MCF 10A (cell line): ENCODE results near the gene TMEM175. TPM values are rescaled to one million over a fixed set of nuclear protein-coding genes. Genes with fewer than 3 reads are reported as not detected.
A peak's percentile ranks its signal among the peaks of the same experiment; 100 is the strongest.

Experiments
- BruUV-seq: library from RNA; stranded (reverse); fragments of 400-500 nt; replicated peaks from 2 replicates; lab custom pipeline; 2021; lab: Mats Ljungman, UMichigan
- CTCF ChIA-PET: fragments of 300-600 bp; sonication (Branson Sonifier 250); formaldehyde crosslinking; extraction: SDS; loops from one replicate; lab custom pipeline; 2021; ENCODE audit warnings: antibody characterized with exemption, inconsistent platforms; lab: Yijun Ruan, JAX
- POLR2A ChIA-PET: fragments of 300-600, 350-650 bp; sonication (Branson Sonifier 250); formaldehyde crosslinking; extraction: SDS; loops from one replicate; lab custom pipeline; 2020; ENCODE audit warnings: antibody characterized with exemption, inconsistent platforms; lab: Yijun Ruan, JAX
- DNase-seq: peaks from one replicate; pipeline ENCODE4 v3.0.0-alpha.2; 2018; ENCODE audit not compliant: unreplicated experiment
- H3K27ac Mint-ChIP-seq: one replicate; pipeline ENCODE4 v1.8.0; 2022; ENCODE audit warnings: mild to moderate bottlenecking, low read depth, mixed read lengths; ENCODE audit not compliant: unreplicated experiment
- H3K27me3 Mint-ChIP-seq: one replicate; pipeline ENCODE4 v1.8.0; 2022; ENCODE audit warnings: mixed read lengths; ENCODE audit not compliant: insufficient read depth, unreplicated experiment
- H3K36me3 Mint-ChIP-seq: one replicate; pipeline ENCODE4 v1.8.0; 2022; ENCODE audit warnings: mild to moderate bottlenecking, moderate library complexity, mixed read lengths; ENCODE audit not compliant: insufficient read depth, unreplicated experiment
- H3K4me1 Mint-ChIP-seq: one replicate; pipeline ENCODE4 v1.8.0; 2022; ENCODE audit warnings: mixed read lengths; ENCODE audit not compliant: insufficient read depth, unreplicated experiment
- H3K4me3 Mint-ChIP-seq: one replicate; pipeline ENCODE4 v1.8.0; 2022; ENCODE audit warnings: mild to moderate bottlenecking, moderate library complexity, mixed read lengths; ENCODE audit not compliant: unreplicated experiment
- H3K9me3 Mint-ChIP-seq: one replicate; pipeline ENCODE4 v1.8.0; 2022; ENCODE audit warnings: mixed read lengths; ENCODE audit not compliant: unreplicated experiment
- intact Hi-C: fragments of 100-400 bp; cut with micrococcal nuclease; formaldehyde crosslinking; loops from 2 replicates; pipeline ENCODE4 v1.14.1; 2022
- total RNA-seq: library from RNA; stranded (reverse); gene quantifications from 2 replicates; pipeline ENCODE4 v1.2.3, GENCODE V29; 2022
- TF ChIP-seq, protein P1 (sequence below): fragments of 200-600 bp; IDR thresholded peaks from one replicate; pipeline ENCODE4 v1.8.0; 2022; ENCODE audit warnings: antibody characterized with exemption, mild to moderate bottlenecking; ENCODE audit not compliant: unreplicated experiment

The TMEM175 gene
- total RNA-seq, 1 experiment from 2014 or later = 28.9 TPM

DNA sequence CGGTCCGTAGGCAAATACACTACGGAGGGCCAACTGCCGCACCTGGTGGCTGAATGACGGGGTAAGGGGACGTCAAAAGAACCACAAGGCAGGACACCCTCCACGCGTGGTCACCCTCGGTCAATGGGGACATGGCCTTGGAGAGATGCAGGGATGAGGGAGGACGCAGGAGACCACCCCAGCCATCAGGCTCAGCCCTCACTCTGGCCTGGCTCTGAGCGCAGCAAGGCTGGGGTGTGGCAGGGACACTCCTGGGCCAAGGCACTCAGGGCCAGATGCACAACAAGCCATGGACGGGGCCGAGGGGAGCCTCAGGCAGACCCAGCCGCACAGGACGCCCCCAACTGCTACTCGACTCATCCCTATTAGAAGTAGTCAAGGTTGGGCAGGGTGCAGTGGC is 36.7 kb upstream of the TMEM175 start:
- no peak for DNase-seq
- ChIA-PET POLR2A (no interaction called here), CTCF (no interaction called here)
- Mint-ChIP-seq H3K27ac (no peak overlapping the region), H3K9me3 (no peaks in the 10 kb centered on the region), H3K4me1 (no peaks in the 10 kb centered on the region), H3K4me3 (no peak overlapping the region), H3K36me3 (peaks cover 55% of the 10 kb centered on the region), H3K27me3 (no peaks in the 10 kb centered on the region)
- intact Hi-C loops = no loop called here
- TF ChIP-seq, protein P1, sequence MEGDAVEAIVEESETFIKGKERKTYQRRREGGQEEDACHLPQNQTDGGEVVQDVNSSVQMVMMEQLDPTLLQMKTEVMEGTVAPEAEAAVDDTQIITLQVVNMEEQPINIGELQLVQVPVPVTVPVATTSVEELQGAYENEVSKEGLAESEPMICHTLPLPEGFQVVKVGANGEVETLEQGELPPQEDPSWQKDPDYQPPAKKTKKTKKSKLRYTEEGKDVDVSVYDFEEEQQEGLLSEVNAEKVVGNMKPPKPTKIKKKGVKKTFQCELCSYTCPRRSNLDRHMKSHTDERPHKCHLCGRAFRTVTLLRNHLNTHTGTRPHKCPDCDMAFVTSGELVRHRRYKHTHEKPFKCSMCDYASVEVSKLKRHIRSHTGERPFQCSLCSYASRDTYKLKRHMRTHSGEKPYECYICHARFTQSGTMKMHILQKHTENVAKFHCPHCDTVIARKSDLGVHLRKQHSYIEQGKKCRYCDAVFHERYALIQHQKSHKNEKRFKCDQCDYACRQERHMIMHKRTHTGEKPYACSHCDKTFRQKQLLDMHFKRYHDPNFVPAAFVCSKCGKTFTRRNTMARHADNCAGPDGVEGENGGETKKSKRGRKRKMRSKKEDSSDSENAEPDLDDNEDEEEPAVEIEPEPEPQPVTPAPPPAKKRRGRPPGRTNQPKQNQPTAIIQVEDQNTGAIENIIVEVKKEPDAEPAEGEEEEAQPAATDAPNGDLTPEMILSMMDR = no peak
- no TSS peak for BruUV-seq

DNA sequence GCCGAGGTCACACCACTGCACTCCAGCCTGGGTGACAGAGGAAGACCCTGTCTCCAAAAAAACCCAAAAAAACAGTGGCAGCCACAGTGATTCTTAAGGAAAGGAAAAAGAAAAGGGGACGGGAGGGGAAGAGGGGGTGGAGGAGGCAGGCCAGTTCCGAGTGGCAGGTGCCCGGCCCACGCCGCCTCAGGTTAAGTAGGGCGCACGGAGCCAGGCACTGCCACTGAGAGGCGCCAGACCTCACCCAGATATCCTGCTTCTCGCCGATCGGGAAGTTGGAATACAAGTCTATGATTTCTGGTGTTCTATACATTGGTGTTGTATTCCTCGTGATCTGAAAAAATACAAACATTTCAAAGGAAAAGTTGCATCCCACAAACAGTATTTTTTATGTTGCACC is 36.0 kb upstream of the TMEM175 start:
- Mint-ChIP-seq H3K9me3 (no peaks in the 10 kb centered on the region), H3K27me3 (no peaks in the 10 kb centered on the region), H3K4me3 (no peak overlapping the region), H3K27ac (no peak overlapping the region), H3K4me1 (no peaks in the 10 kb centered on the region), H3K36me3 (peaks cover 52% of the 10 kb centered on the region)
- no TSS peak for BruUV-seq
- intact Hi-C loops = no loop called here
- DNase-seq = no peak
- TF ChIP-seq, protein P1 = no peak
- ChIA-PET CTCF (no interaction called here), POLR2A (no interaction called here)

DNA sequence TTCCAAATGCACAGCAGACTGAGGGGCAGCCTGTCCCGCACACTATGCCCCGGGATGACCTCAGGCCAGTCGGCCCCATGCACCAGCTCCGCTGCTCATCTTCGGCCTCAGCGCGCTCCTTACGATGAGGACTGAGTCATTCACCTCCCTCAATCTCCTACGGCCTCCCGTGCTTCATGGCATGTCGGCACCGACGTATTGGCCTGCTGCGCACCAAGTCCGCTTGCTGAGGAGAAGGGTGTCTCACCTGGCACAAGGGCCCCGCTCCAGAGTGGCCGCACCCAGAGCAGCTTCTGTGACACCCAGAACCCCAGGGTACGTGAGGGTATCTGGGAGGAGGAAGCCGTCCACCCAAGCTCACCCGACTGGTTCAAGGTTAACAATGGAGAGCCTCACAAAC is 35.6 kb upstream of the TMEM175 start:
- ChIA-PET CTCF (no interaction called here), POLR2A (no interaction called here)
- H3K4me1 Mint-ChIP-seq = no peaks in the 10 kb centered on the region
- DNase-seq = no peak
- no peaks in the 10 kb centered on the region for H3K27me3 Mint-ChIP-seq
- no peaks in the 10 kb centered on the region for H3K9me3 Mint-ChIP-seq
- peaks cover 49% of the 10 kb centered on the region for H3K36me3 Mint-ChIP-seq
- TF ChIP-seq, protein P1 = no peak
- peak overlapping the region; percentile 74 for H3K27ac Mint-ChIP-seq
- no peak overlapping the region for H3K4me3 Mint-ChIP-seq
- BruUV-seq = no TSS peak
- intact Hi-C loops = no loop called here

DNA sequence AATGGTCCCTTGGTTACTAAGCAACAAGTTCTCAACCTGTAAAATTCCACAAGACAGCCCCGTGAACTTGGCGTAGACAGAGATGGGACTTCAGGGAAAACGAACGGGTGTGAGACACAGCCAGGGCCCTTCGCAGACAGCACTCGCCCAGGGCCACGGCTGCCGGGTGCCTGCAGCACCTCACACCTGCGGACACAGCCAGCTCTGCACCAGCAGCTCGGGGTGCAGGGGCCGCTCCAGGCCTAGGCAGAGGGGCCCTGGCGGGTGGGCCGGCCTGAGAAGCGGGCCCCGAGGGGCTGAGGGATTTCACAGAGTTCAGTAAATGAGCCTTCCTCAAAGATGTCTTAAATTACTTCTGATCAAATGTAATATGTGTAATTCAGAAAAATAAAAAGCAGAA is 34.1 kb upstream of the TMEM175 start:
- Mint-ChIP-seq H3K27me3 (no peaks in the 10 kb centered on the region), H3K9me3 (no peaks in the 10 kb centered on the region), H3K4me3 (no peak overlapping the region), H3K27ac (no peak overlapping the region), H3K4me1 (no peaks in the 10 kb centered on the region), H3K36me3 (peaks cover 49% of the 10 kb centered on the region)
- TF ChIP-seq, protein P1 = no peak
- intact Hi-C loops = no loop called here
- CTCF ChIA-PET = no interaction called here
- BruUV-seq = no TSS peak
- no peak for DNase-seq
- POLR2A ChIA-PET = no interaction called here
